ENCODE measurements around the gene PAK4. TPM values are rescaled to one million over a fixed set of nuclear protein-coding genes. Genes with fewer than 3 reads are reported as not detected.

PAK4 gene
- total RNA-seq, 1 experiment from 2014 or later = 90.1 TPM

DNA sequence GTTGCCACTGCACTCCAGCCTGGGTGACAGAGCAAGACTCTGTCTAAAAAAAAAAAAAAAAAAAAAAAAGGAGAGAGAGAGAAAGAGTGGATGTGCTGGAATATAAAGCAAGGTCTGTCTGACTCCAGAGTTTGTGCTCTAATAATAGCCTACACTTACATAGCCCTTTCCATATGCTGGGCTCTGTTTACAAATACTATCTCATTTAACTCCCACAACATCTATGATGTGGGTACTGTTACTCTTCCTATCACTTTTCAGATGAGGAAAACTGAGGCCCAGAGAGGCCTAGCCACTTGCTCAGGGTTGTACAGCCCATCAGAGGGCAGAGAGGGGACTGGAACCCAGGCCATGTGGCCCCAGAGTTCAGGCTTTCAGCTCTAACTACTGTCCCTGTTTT lies 15.9 kb upstream of the PAK4 start:
- H3K4me3 ChIP-seq (replicated peaks in 1 of 2; ENCODE audit: low read depth in 1 of 2, low read length in 2 of 2) = no peak overlapping the region
- ATAC-seq = no peak
- no peak overlapping the region for H2AFZ ChIP-seq (ENCODE audit: low read depth, low read length, poor library complexity, severe bottlenecking)
- no peak overlapping the region for H3K27ac ChIP-seq (ENCODE audit: low read depth, low read length)
- no peak overlapping the region for H3K4me2 ChIP-seq (ENCODE audit: low read length)
- TF ChIP-seq EGR1 (IDR thresholded peaks at IDR 0.05; ENCODE audit: low read depth) = no peak
- no peak for TF ChIP-seq ZNF274 (IDR thresholded peaks at IDR 0.05; ENCODE audit: low read depth, low read length)
- no peak for TF ChIP-seq ELF1 (IDR thresholded peaks at IDR 0.05; ENCODE audit: borderline replicate concordance, low read depth)
- TF ChIP-seq EZH2 (IDR thresholded peaks at IDR 0.05) = no peak
- TF ChIP-seq CBX3 (IDR thresholded peaks at IDR 0.05; ENCODE audit: low read depth) = no peak
- no peak for TF ChIP-seq FOSL1 (IDR thresholded peaks at IDR 0.05; ENCODE audit: low read depth)
- TF ChIP-seq CEBPB (IDR thresholded peaks at IDR 0.05; ENCODE audit: low read depth) = no peak
- TF ChIP-seq POLR2A (IDR thresholded peaks at IDR 0.05; ENCODE audit: borderline replicate concordance, extremely low read depth, insufficient read depth, insufficient read length) = no peak
- TF ChIP-seq, protein P1, sequence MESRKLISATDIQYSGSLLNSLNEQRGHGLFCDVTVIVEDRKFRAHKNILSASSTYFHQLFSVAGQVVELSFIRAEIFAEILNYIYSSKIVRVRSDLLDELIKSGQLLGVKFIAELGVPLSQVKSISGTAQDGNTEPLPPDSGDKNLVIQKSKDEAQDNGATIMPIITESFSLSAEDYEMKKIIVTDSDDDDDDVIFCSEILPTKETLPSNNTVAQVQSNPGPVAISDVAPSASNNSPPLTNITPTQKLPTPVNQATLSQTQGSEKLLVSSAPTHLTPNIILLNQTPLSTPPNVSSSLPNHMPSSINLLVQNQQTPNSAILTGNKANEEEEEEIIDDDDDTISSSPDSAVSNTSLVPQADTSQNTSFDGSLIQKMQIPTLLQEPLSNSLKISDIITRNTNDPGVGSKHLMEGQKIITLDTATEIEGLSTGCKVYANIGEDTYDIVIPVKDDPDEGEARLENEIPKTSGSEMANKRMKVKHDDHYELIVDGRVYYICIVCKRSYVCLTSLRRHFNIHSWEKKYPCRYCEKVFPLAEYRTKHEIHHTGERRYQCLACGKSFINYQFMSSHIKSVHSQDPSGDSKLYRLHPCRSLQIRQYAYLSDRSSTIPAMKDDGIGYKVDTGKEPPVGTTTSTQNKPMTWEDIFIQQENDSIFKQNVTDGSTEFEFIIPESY (IDR thresholded peaks at IDR 0.05; ENCODE audit: extremely low read depth, insufficient replicate concordance, low read length) = no peak
- no peak for TF ChIP-seq POLR2AphosphoS5 (IDR thresholded peaks at IDR 0.05; ENCODE audit: low read depth, low read length)
- TF ChIP-seq, protein P2, sequence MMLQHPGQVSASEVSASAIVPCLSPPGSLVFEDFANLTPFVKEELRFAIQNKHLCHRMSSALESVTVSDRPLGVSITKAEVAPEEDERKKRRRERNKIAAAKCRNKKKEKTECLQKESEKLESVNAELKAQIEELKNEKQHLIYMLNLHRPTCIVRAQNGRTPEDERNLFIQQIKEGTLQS (IDR thresholded peaks at IDR 0.05) = no peak
- TF ChIP-seq TCF7L2 (IDR thresholded peaks at IDR 0.05; ENCODE audit: borderline replicate concordance, extremely low read depth, insufficient read depth, insufficient read length) = no peak
- no peak for TF ChIP-seq JUND (IDR thresholded peaks at IDR 0.05)
- no peak for TF ChIP-seq RAD21 (IDR thresholded peaks at IDR 0.05; ENCODE audit: low read depth)
- TF ChIP-seq SIN3A (IDR thresholded peaks at IDR 0.05; ENCODE audit: low read depth) = no peak
- no peak for TF ChIP-seq YY1 (IDR thresholded peaks at IDR 0.05; ENCODE audit: extremely low read depth, insufficient replicate concordance, low read depth, low read length)
- TF ChIP-seq, protein P3, sequence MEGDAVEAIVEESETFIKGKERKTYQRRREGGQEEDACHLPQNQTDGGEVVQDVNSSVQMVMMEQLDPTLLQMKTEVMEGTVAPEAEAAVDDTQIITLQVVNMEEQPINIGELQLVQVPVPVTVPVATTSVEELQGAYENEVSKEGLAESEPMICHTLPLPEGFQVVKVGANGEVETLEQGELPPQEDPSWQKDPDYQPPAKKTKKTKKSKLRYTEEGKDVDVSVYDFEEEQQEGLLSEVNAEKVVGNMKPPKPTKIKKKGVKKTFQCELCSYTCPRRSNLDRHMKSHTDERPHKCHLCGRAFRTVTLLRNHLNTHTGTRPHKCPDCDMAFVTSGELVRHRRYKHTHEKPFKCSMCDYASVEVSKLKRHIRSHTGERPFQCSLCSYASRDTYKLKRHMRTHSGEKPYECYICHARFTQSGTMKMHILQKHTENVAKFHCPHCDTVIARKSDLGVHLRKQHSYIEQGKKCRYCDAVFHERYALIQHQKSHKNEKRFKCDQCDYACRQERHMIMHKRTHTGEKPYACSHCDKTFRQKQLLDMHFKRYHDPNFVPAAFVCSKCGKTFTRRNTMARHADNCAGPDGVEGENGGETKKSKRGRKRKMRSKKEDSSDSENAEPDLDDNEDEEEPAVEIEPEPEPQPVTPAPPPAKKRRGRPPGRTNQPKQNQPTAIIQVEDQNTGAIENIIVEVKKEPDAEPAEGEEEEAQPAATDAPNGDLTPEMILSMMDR (IDR thresholded peaks at IDR 0.05 in 2 of 3, conservative IDR thresholded peaks at IDR 0.05 in 1 of 3; ENCODE audit: borderline replicate concordance in 1 of 3, insufficient read depth in 1 of 3, low read depth in 2 of 3, low read length in 2 of 3) = no peak
- BruUV-seq (replicated peaks) = no TSS peak
- H3K9me3 ChIP-seq (ENCODE audit: control insufficient read depth in 1 of 2, insufficient read depth in 1 of 2, low read depth in 1 of 2, low read length in 2 of 2) = no peaks in the 10 kb centered on the region
- DNase-seq (ENCODE audit: low read depth, low spot score) = no peak
- ChIA-PET POLR2A (interaction anchor here (0.7 kb wide), 1 partner anchor 17 kb away, joined by 3 read pairs; no protein-coding TSS in a partner anchor), CTCF (interaction anchor here (0.9 to 1.3 kb wide), 2 partner anchors 13 to 36 kb away, joined by 3 to 5 read pairs; no protein-coding TSS in a partner anchor), RAD21 (ENCODE audit: low non-redundant PET in 1 of 2, low total read pairs in 2 of 2, uncharacterized antibody in 2 of 2, unreplicated experiment in 2 of 2) (no interaction called here)
- H3K9ac ChIP-seq (ENCODE audit: low read length) = no peak overlapping the region
- no peaks in the 10 kb centered on the region for H4K20me1 ChIP-seq (ENCODE audit: insufficient read depth)
- H3K79me2 ChIP-seq (ENCODE audit: insufficient read depth, low read length) = no peaks in the 10 kb centered on the region
- H3K9me2 ChIP-seq (ENCODE audit: insufficient read depth) = no peaks in the 10 kb centered on the region
- intact Hi-C loops (cut with micrococcal nuclease) = loop anchor here (5.0 kb wide), 2 partner anchors 57 to 147 kb away; no protein-coding TSS in a partner anchor
- H3K27me3 ChIP-seq (ENCODE audit: insufficient read depth, low read length) = no peaks in the 10 kb centered on the region
- H3K4me1 ChIP-seq (ENCODE audit: control insufficient read depth in 1 of 2, insufficient read depth in 2 of 2, low read length in 2 of 2) = peaks cover 17 to 29% of the 10 kb centered on the region in 2 experiments
- no peaks in the 10 kb centered on the region for H3K36me3 ChIP-seq (ENCODE audit: control insufficient read depth in 1 of 2, insufficient read depth in 2 of 2, low read length in 2 of 2)
